ENCODE data around the gene GARIN5B.
A peak's percentile ranks its signal among the peaks of the same experiment; 100 is the strongest.

The GARIN5B gene

GRCh38 chr19:55372316-55373081 is 9.4 kb upstream of the GARIN5B start:
- ChIA-PET POLR2A (interaction anchor here (0.8 to 1.5 kb wide), 4 partner anchors 17 to 71 kb away, joined by 3 to 6 read pairs (median 4); partner anchors contain the start of genes KMT5C and UBE2S), CTCF (interaction anchor here (0.8 to 1.6 kb wide), 2 partner anchors 24 to 96 kb away, joined by 3 to 4 read pairs; no protein-coding TSS in a partner anchor)
- TF ChIP-seq ELF4 (IDR thresholded peaks at IDR 0.05) (no peak), LEF1 (IDR thresholded peaks at IDR 0.05; ENCODE audit: borderline replicate concordance) (no peak), BHLHE40 (IDR thresholded peaks at IDR 0.05; ENCODE audit: borderline replicate concordance) (no peak), FOXK2 (IDR thresholded peaks at IDR 0.05) (no peak), TARDBP (IDR thresholded peaks at IDR 0.05) (no peak), ZNF384 (IDR thresholded peaks at IDR 0.05) (no peak), HDGF (IDR thresholded peaks at IDR 0.05; ENCODE audit: borderline replicate concordance) (no peak), SP1 (IDR thresholded peaks at IDR 0.05) (no peak), PKNOX1 (IDR thresholded peaks at IDR 0.05) (no peak), FOXA1 (IDR thresholded peaks at IDR 0.05) (no peak), FOXM1 (IDR thresholded peaks at IDR 0.05; ENCODE audit: borderline replicate concordance) (no peak), NFRKB (IDR thresholded peaks at IDR 0.05) (no peak)
- DNase-seq (ENCODE audit: extremely low spot score): no peak

GRCh38 chr19:55370305-55370988 is 7.4 kb upstream of the GARIN5B start, which contains the start of gene IL11:
TSS of gene IL11 (minus strand) at chr19:55370463. CDS start at chr19:55370310, 153 bp downstream.
- no peak for TF ChIP-seq FOXK2 (IDR thresholded peaks at IDR 0.05)
- no peak for DNase-seq (ENCODE audit: extremely low spot score)
- POLR2A ChIA-PET: interaction anchor here (1.0 kb wide), 1 partner anchor 37 kb away, joined by 3 read pairs; no protein-coding TSS in a partner anchor
- CTCF ChIA-PET: no interaction called here

GRCh38 chr19:55369653-55370304 is 6.7 kb upstream of the GARIN5B start:
- ChIA-PET CTCF (no interaction called here), POLR2A (interaction anchor here (0.9 to 1.8 kb wide), 3 partner anchors 26 to 37 kb away, joined by 3 to 7 read pairs (median 5); partner anchors contain the start of gene UBE2S)
- DNase-seq (ENCODE audit: extremely low spot score): peak; percentile 46
- TF ChIP-seq PKNOX1 (IDR thresholded peaks at IDR 0.05) (no peak), HDGF (IDR thresholded peaks at IDR 0.05; ENCODE audit: borderline replicate concordance) (no peak), TARDBP (IDR thresholded peaks at IDR 0.05) (no peak), BHLHE40 (IDR thresholded peaks at IDR 0.05; ENCODE audit: borderline replicate concordance) (no peak), ZNF384 (IDR thresholded peaks at IDR 0.05) (no peak), NFRKB (IDR thresholded peaks at IDR 0.05) (no peak)

GRCh38 chr19:55368701-55369563 is 5.9 kb upstream of the GARIN5B start:
- CTCF ChIA-PET: no interaction called here
- no peak for DNase-seq (ENCODE audit: extremely low spot score)
- POLR2A ChIA-PET: interaction anchor here (0.9 to 2.0 kb wide), 4 partner anchors 25 to 38 kb away, joined by 3 to 8 read pairs (median 6); partner anchors contain the start of gene UBE2S
- TF ChIP-seq PKNOX1 (IDR thresholded peaks at IDR 0.05): no peak
- no peak for TF ChIP-seq CTBP1 (IDR thresholded peaks at IDR 0.05; ENCODE audit: borderline replicate concordance)
- no peak for TF ChIP-seq BHLHE40 (IDR thresholded peaks at IDR 0.05; ENCODE audit: borderline replicate concordance)
- no peak for TF ChIP-seq L3MBTL2 (conservative IDR thresholded peaks at IDR 0.05)
- TF ChIP-seq ELF4 (IDR thresholded peaks at IDR 0.05): no peak
- TF ChIP-seq SP1 (IDR thresholded peaks at IDR 0.05): no peak
- TF ChIP-seq FOXK2 (IDR thresholded peaks at IDR 0.05): no peak
- no peak for TF ChIP-seq HDGF (IDR thresholded peaks at IDR 0.05; ENCODE audit: borderline replicate concordance)
- no peak for TF ChIP-seq ARNT (IDR thresholded peaks at IDR 0.05)
- no peak for TF ChIP-seq ZNF384 (IDR thresholded peaks at IDR 0.05)
- no peak for TF ChIP-seq NFRKB (IDR thresholded peaks at IDR 0.05)
- no peak for TF ChIP-seq TARDBP (IDR thresholded peaks at IDR 0.05)
- TF ChIP-seq SUZ12 (IDR thresholded peaks at IDR 0.05): no peak
- TF ChIP-seq FOXM1 (IDR thresholded peaks at IDR 0.05; ENCODE audit: borderline replicate concordance): no peak
- TF ChIP-seq FOXA1 (IDR thresholded peaks at IDR 0.05): no peak
- no peak for TF ChIP-seq LEF1 (IDR thresholded peaks at IDR 0.05; ENCODE audit: borderline replicate concordance)

GRCh38 chr19:55368106-55368505 is 5.0 kb upstream of the GARIN5B start:
- ChIA-PET POLR2A (interaction anchor here (1.5 to 2.0 kb wide), 3 partner anchors 29 to 39 kb away, joined by 3 to 8 read pairs (median 7); partner anchors contain the start of gene UBE2S), CTCF (no interaction called here)
- no peak for DNase-seq (ENCODE audit: extremely low spot score)
- TF ChIP-seq FOXA1 (IDR thresholded peaks at IDR 0.05): no peak
- TF ChIP-seq SUZ12 (IDR thresholded peaks at IDR 0.05): no peak
- TF ChIP-seq SP1 (IDR thresholded peaks at IDR 0.05): no peak
- TF ChIP-seq ZNF384 (IDR thresholded peaks at IDR 0.05): no peak
- TF ChIP-seq ELF4 (IDR thresholded peaks at IDR 0.05): no peak
- TF ChIP-seq HDGF (IDR thresholded peaks at IDR 0.05; ENCODE audit: borderline replicate concordance): no peak
- TF ChIP-seq FOXM1 (IDR thresholded peaks at IDR 0.05; ENCODE audit: borderline replicate concordance): no peak
- no peak for TF ChIP-seq CTBP1 (IDR thresholded peaks at IDR 0.05; ENCODE audit: borderline replicate concordance)
- TF ChIP-seq L3MBTL2 (conservative IDR thresholded peaks at IDR 0.05): no peak
- no peak for TF ChIP-seq PKNOX1 (IDR thresholded peaks at IDR 0.05)
- TF ChIP-seq LEF1 (IDR thresholded peaks at IDR 0.05; ENCODE audit: borderline replicate concordance): no peak
- no peak for TF ChIP-seq ARNT (IDR thresholded peaks at IDR 0.05)
- TF ChIP-seq NFRKB (IDR thresholded peaks at IDR 0.05): no peak
- no peak for TF ChIP-seq BHLHE40 (IDR thresholded peaks at IDR 0.05; ENCODE audit: borderline replicate concordance)

All from HEK293T (cell line).